H1 (cell line): Measurements from ENCODE around the gene ABITRAM. TPM values are rescaled to one million over a fixed set of nuclear protein-coding genes. Genes with fewer than 3 reads are reported as not detected.

Experiments used
- CTCF ChIA-PET: fragments of 300-600 bp; sonication (Branson Sonifier 250); formaldehyde crosslinking; loops from one replicate; lab custom pipeline; 2021; ENCODE audit not compliant: partially characterized antibody; lab: Charles Lee
- POLR2A ChIA-PET: fragments of 300-600 bp; sonication (Branson Sonifier 250); formaldehyde crosslinking; loops from one replicate; lab custom pipeline; 2021; ENCODE audit warnings: inconsistent platforms; ENCODE audit not compliant: partially characterized antibody; lab: Charles Lee
- DNase-seq, 2 experiments: peaks; one replicate each; pipeline versions ENCODE4 v3.0.0 to v3.0.0-alpha.2; 2010 to 2022; ENCODE audit warnings: low spot score in 2 of 2, low read depth in 1 of 2, mixed read lengths in 1 of 2
- FAIRE-seq: peaks from 2 replicates; lab custom pipeline; 2011; peaks lifted over from hg19 to GRCh38; lab: Jason Lieb, UNC
- H2AFZ ChIP-seq: 2 replicates; pipeline ENCODE4 v1.8.1; 2012; ENCODE audit warnings: low read length, inconsistent platforms
- H2AK5ac ChIP-seq: 2 replicates; pipeline ENCODE4 v1.6.1; 2013; ENCODE audit warnings: low read depth, low read length
- H2BK120ac ChIP-seq: replicated peaks from 2 replicates; pipeline ENCODE3; 2013; ENCODE audit warnings: low read depth, low read length, inconsistent platforms
- H2BK12ac ChIP-seq: 2 replicates; pipeline ENCODE4 v1.6.1; 2013; ENCODE audit warnings: low read depth, low read length
- H2BK15ac ChIP-seq: 2 replicates; pipeline ENCODE4 v1.6.1; 2013; ENCODE audit warnings: low read length
- H2BK20ac ChIP-seq: 2 replicates; pipeline ENCODE4 v1.6.1; 2013; ENCODE audit warnings: low read length
- H2BK5ac ChIP-seq: 2 replicates; pipeline ENCODE4 v1.6.1; 2013; ENCODE audit warnings: low read depth, low read length
- H3K14ac ChIP-seq: 2 replicates; pipeline ENCODE4 v1.6.1; 2013; ENCODE audit warnings: inconsistent platforms; ENCODE audit not compliant: insufficient read length
- H3K18ac ChIP-seq: 2 replicates; pipeline ENCODE4 v1.6.1; 2013; ENCODE audit warnings: low read length; ENCODE audit errors: extremely low read depth
- H3K23ac ChIP-seq: 2 replicates; pipeline ENCODE4 v1.6.1; 2013; ENCODE audit warnings: inconsistent platforms; ENCODE audit not compliant: insufficient read length
- H3K23me2 ChIP-seq: 2 replicates; pipeline ENCODE4 v1.6.1; 2013; ENCODE audit warnings: low read depth, low read length
- H3K27ac ChIP-seq: 2 replicates; pipeline ENCODE4 v1.6.1; 2011; ENCODE audit warnings: low read depth, low read length, inconsistent platforms
- H3K27me3 ChIP-seq, 4 experiments: replicated peaks in 1 of 4; 1 replicate in 1 of 4; 2 replicates in 3 of 4; pipeline versions ENCODE4 v1.6.1 to v1.8.1; 2011 to 2013; ENCODE audit warnings: low read length in 3 of 4, mild to moderate bottlenecking in 3 of 4, inconsistent platforms in 2 of 4, mixed read lengths in 2 of 4, moderate library complexity in 1 of 4; ENCODE audit not compliant: control insufficient read depth in 3 of 4, insufficient read depth in 3 of 4; ENCODE audit errors: extremely low read depth in 1 of 4
- H3K36me3 ChIP-seq, 4 experiments: 2 replicates each; pipeline versions ENCODE4 v1.6.1 to v1.8.1; 2011 to 2013; ENCODE audit warnings: mild to moderate bottlenecking in 4 of 4, low read length in 3 of 4, moderate library complexity in 2 of 4, control low read depth in 1 of 4, inconsistent platforms in 1 of 4; ENCODE audit not compliant: insufficient read depth in 4 of 4, control insufficient read depth in 2 of 4
- H3K4ac ChIP-seq: replicated peaks from 2 replicates; pipeline ENCODE3; 2013; ENCODE audit warnings: low read length, low read depth, mixed read lengths, inconsistent platforms; ENCODE audit not compliant: insufficient read length
- H3K4me1 ChIP-seq, 4 experiments: replicated peaks in 1 of 4; 1 replicate in 1 of 4; 2 replicates in 3 of 4; pipeline versions ENCODE4 v1.6.1 to v1.8.1; 2011 to 2013; ENCODE audit warnings: low read length in 3 of 4, inconsistent platforms in 2 of 4, mixed read lengths in 1 of 4; ENCODE audit not compliant: insufficient read depth in 4 of 4, control insufficient read depth in 3 of 4
- H3K4me2 ChIP-seq, 2 experiments: 2 replicates each; pipeline versions ENCODE4 v1.6.1 to v1.8.1; 2011 to 2013; ENCODE audit warnings: low read depth in 2 of 2, low read length in 2 of 2, control low read depth in 1 of 2, inconsistent platforms in 1 of 2, mild to moderate bottlenecking in 1 of 2; ENCODE audit not compliant: insufficient read depth in 1 of 2
- H3K4me3 ChIP-seq, 4 experiments: fragments of 200-600, 300-600 bp in 1 of 4; sonication (generic), shearing (Covaris generic), sonication (Bioruptor Twin) in 1 of 4; 2 replicates each; pipeline versions ENCODE4 v1.5.1 to v1.8.1; 2011 to 2016; ENCODE audit warnings: low read length in 4 of 4, low read depth in 3 of 4, control low read depth in 2 of 4, inconsistent platforms in 2 of 4, mild to moderate bottlenecking in 2 of 4, mixed read lengths in 1 of 4, moderate library complexity in 1 of 4; ENCODE audit not compliant: insufficient read depth in 2 of 4; ENCODE audit errors: extremely low read depth in 1 of 4
- H3K56ac ChIP-seq: replicated peaks from 2 replicates; pipeline ENCODE3; 2013; ENCODE audit warnings: low read depth, mild to moderate bottlenecking, mixed read lengths, low read length, inconsistent platforms; ENCODE audit not compliant: insufficient read length
- H3K79me1 ChIP-seq: 2 replicates; pipeline ENCODE4 v1.6.1; 2013; ENCODE audit warnings: low read depth, low read length, control low read depth
- H3K79me2 ChIP-seq, 2 experiments: 2 replicates each; pipeline versions ENCODE4 v1.6.1 to v1.8.1; 2012 to 2013; ENCODE audit warnings: low read length in 2 of 2, mild to moderate bottlenecking in 2 of 2, inconsistent platforms in 1 of 2; ENCODE audit not compliant: insufficient read depth in 2 of 2, control insufficient read depth in 1 of 2
- H3K9ac ChIP-seq, 4 experiments: replicated peaks in 1 of 4; 1 replicate in 1 of 4; 2 replicates in 3 of 4; pipeline versions ENCODE4 v1.6.1 to v1.8.1; 2011 to 2013; ENCODE audit warnings: low read depth in 3 of 4, low read length in 3 of 4, control low read depth in 2 of 4, mild to moderate bottlenecking in 2 of 4, moderate library complexity in 2 of 4, inconsistent platforms in 1 of 4; ENCODE audit errors: extremely low read depth in 1 of 4
- H3K9me3 ChIP-seq, 2 experiments: 2 replicates each; pipeline versions ENCODE4 v1.6.1 to v1.8.1; 2012 to 2013; ENCODE audit warnings: mild to moderate bottlenecking in 2 of 2, moderate library complexity in 2 of 2, control low read depth in 1 of 2, inconsistent platforms in 1 of 2, low read depth in 1 of 2, low read length in 1 of 2, mixed read lengths in 1 of 2; ENCODE audit not compliant: insufficient read depth in 2 of 2
- H4K20me1 ChIP-seq, 2 experiments: replicated peaks in 1 of 2; 2 replicates each; pipeline versions ENCODE3 to v1.8.1; 2011 to 2013; ENCODE audit warnings: inconsistent platforms in 2 of 2, low read length in 2 of 2, mild to moderate bottlenecking in 1 of 2; ENCODE audit not compliant: insufficient read depth in 2 of 2, control insufficient read depth in 1 of 2
- H4K5ac ChIP-seq: 2 replicates; pipeline ENCODE4 v1.6.1; 2013; ENCODE audit warnings: low read length, low read depth, mixed read lengths, inconsistent platforms; ENCODE audit not compliant: insufficient read length
- H4K8ac ChIP-seq: 2 replicates; pipeline ENCODE4 v1.8.0; 2013; ENCODE audit warnings: mild to moderate bottlenecking, moderate library complexity, low read length, inconsistent platforms; ENCODE audit not compliant: insufficient read depth; ENCODE audit errors: extremely low read depth
- H4K91ac ChIP-seq: replicated peaks from 2 replicates; pipeline ENCODE3; 2013; ENCODE audit warnings: low read length, mixed read lengths, inconsistent platforms; ENCODE audit not compliant: insufficient read length
- BRCA1 ChIP-seq: IDR thresholded peaks from 2 replicates; pipeline ENCODE4 v1.6.1; 2012; ENCODE audit warnings: low read depth, low read length, improper control_type of control experiment
- CTBP2 ChIP-seq: IDR thresholded peaks from 2 replicates; pipeline ENCODE4 v1.7.0; 2011; ENCODE audit warnings: borderline replicate concordance, mild to moderate bottlenecking, moderate library complexity, mixed read lengths, low read length; ENCODE audit not compliant: insufficient read depth, insufficient read length
- HDAC2 ChIP-seq, 2 experiments: fragments of 300-600 bp in 1 of 2; sonication (generic) in 1 of 2; IDR thresholded peaks; 2 replicates each; pipeline ENCODE4 v1.6.1; 2011 to 2012; ENCODE audit warnings: low read depth in 2 of 2, low read length in 2 of 2, mild to moderate bottlenecking in 2 of 2, moderate library complexity in 2 of 2, borderline replicate concordance in 1 of 2, inconsistent platforms in 1 of 2
- JUND ChIP-seq: IDR thresholded peaks from 2 replicates; pipeline ENCODE4 v1.6.1; 2011; ENCODE audit warnings: mild to moderate bottlenecking, improper control_type of control experiment, low read length
- NANOG ChIP-seq: IDR thresholded peaks from 2 replicates; pipeline ENCODE4 v1.6.1; 2011; ENCODE audit warnings: low read length, low read depth, mild to moderate bottlenecking, inconsistent platforms; ENCODE audit not compliant: insufficient read depth, poor library complexity, severe bottlenecking
- POLR2A ChIP-seq, 2 experiments: IDR thresholded peaks; 1 replicate in 1 of 2; 2 replicates in 1 of 2; pipeline ENCODE4 v1.6.1; 2011; ENCODE audit warnings: low read depth in 2 of 2, low read length in 2 of 2, mild to moderate bottlenecking in 2 of 2; ENCODE audit errors: control extremely low read depth in 1 of 2
- SIX5 ChIP-seq: IDR thresholded peaks from 2 replicates; pipeline ENCODE4 v1.6.1; 2011; ENCODE audit warnings: mild to moderate bottlenecking, low read depth, low read length
- USF2 ChIP-seq: IDR thresholded peaks from 2 replicates; pipeline ENCODE4 v1.6.1; 2011; ENCODE audit warnings: low read length, improper control_type of control experiment
- WGBS, 2 experiments: shearing (Covaris generic) in 1 of 2; methylation state at CpG; one replicate each; pipeline versions ENCODE4 v1.1.6 to v1.1.7; 2013 to 2015; ENCODE audit warnings: low lambda C conversion rate in 2 of 2, mixed read lengths in 2 of 2, inconsistent platforms in 1 of 2, low coverage in 1 of 2, missing lambda C conversion rate in 1 of 2; ENCODE audit not compliant: insufficient replicate concordance in 2 of 2, insufficient coverage in 1 of 2, insufficient read length in 1 of 2; ENCODE audit errors: extremely low coverage in 1 of 2, missing lambda C conversion rate in 1 of 2; 5-methylcytosine and 5-hydroxymethylcytosine counted together
- polyA plus RNA-seq, 7 experiments: library from polyadenylated mRNA; depleted of rRNA in 3 of 7; stranded (reverse) in 5 of 7; unstranded in 2 of 7; fragments of >200 nt in 5 of 7; fragments of 200-250 nt in 2 of 7; gene quantifications; 1 replicate in 5 of 7; 2 replicates in 1 of 7; 4 replicates in 1 of 7; pipeline versions ENCODE4 v1.2.1 to v1.2.3, GENCODE V29; 2011 to 2013; ENCODE audit warnings: missing spikeins in 2 of 7, mixed read lengths in 2 of 7
- total RNA-seq: library from RNA; stranded (reverse); fragmentation: NEBNext Ultra II Directional; extraction: Animal tissue kit (Norgen Biotek cat#: 25700); gene quantifications from 2 replicates; pipeline ENCODE4 v1.2.1, GENCODE V29; 2021
- TF ChIP-seq, protein P1 (sequence below): IDR thresholded peaks from 2 replicates; pipeline ENCODE4 v1.6.1; 2012; ENCODE audit warnings: inconsistent platforms

Gene ABITRAM
- total and polyA plus RNA-seq, 2 of the 8 experiments (the other 6 are each of a cell fraction or from before 2014, with no cell fraction given): 8.4 to 9.0 TPM

GRCh38 chr9:108937561-108938305 lies 3.5 kb downstream of the ABITRAM start:
- no peak overlapping the region for H3K4me3 ChIP-seq
- no peaks in the 10 kb centered on the region for H4K20me1 ChIP-seq
- H3K79me1 ChIP-seq: no peaks in the 10 kb centered on the region; the same call in none of the 2 replicates
- peaks cover 0 to 4% (median under 1%) of the 10 kb centered on the region in 4 experiments; a peak in 4 of 7 replicates for H3K4me1 ChIP-seq
- H3K9ac ChIP-seq: no peak overlapping the region
- no peak for FAIRE-seq
- H2BK120ac ChIP-seq: no peak overlapping the region
- H3K14ac ChIP-seq: no peak overlapping the region
- H3K18ac ChIP-seq: no peak overlapping the region
- H2AK5ac ChIP-seq: no peak overlapping the region
- peaks cover 6 to 7% of the 10 kb centered on the region in 2 experiments for H3K79me2 ChIP-seq
- no peak overlapping the region for H4K8ac ChIP-seq
- H2BK20ac ChIP-seq: no peak overlapping the region
- no peak for DNase-seq
- ChIA-PET CTCF (interaction anchor here (1.3 kb wide), 1 partner anchor 17 kb away, joined by 3 read pairs; no protein-coding TSS in a partner anchor), POLR2A (no interaction called here)
- 76% methylated on average over 5 of the region's 5 CpGs; no CpG with 5 or more reads in 1 of the 2 experiments for WGBS, 2 experiments
- no peak overlapping the region for H3K27ac ChIP-seq
- H3K9me3 ChIP-seq: no peaks in the 10 kb centered on the region
- no peak overlapping the region for H4K5ac ChIP-seq
- H3K23ac ChIP-seq: no peak overlapping the region
- H2BK5ac ChIP-seq: no peak overlapping the region
- H3K56ac ChIP-seq: no peak overlapping the region
- H3K4ac ChIP-seq: no peak overlapping the region
- H4K91ac ChIP-seq: no peak overlapping the region
- H3K36me3 ChIP-seq: peaks cover 0 to 21% (median 6%) of the 10 kb centered on the region in 4 experiments; a peak in 4 of 8 replicates
- H2BK12ac ChIP-seq: no peak overlapping the region
- H2BK15ac ChIP-seq: no peak overlapping the region
- H3K4me2 ChIP-seq: no peak overlapping the region
- no peaks in the 10 kb centered on the region for H3K27me3 ChIP-seq
- H3K23me2 ChIP-seq: peaks cover 10% of the 10 kb centered on the region
- no peak overlapping the region for H2AFZ ChIP-seq
- TF ChIP-seq JUND (no peak), SIX5 (no peak), HDAC2 (IDR thresholded peaks at IDR 0.05; ENCODE audit: borderline replicate concordance in 1 of 2, low read depth in 2 of 2, low read length in 2 of 2) (no peak), NANOG (no peak), BRCA1 (no peak), POLR2A (IDR thresholded peaks at IDR 0.05; ENCODE audit: control extremely low read depth in 1 of 2, low read depth in 2 of 2, low read length in 2 of 2) (no peak), USF2 (no peak), CTBP2 (no peak)
- TF ChIP-seq, protein P1, sequence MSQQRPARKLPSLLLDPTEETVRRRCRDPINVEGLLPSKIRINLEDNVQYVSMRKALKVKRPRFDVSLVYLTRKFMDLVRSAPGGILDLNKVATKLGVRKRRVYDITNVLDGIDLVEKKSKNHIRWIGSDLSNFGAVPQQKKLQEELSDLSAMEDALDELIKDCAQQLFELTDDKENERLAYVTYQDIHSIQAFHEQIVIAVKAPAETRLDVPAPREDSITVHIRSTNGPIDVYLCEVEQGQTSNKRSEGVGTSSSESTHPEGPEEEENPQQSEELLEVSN: no peak
